ENCODE results near the gene PLAAT5. TPM values are rescaled to one million over a fixed set of nuclear protein-coding genes. Genes with fewer than 3 reads are reported as not detected.

The PLAAT5 gene
- total and polyA plus RNA-seq, 2 of the 13 experiments (the other 11 are each of a cell fraction or from before 2014, with no cell fraction given) = not detected

GRCh38 chr11:63535734-63536133, 44.8 kb upstream of the PLAAT5 start:
- CTCF ChIA-PET (ENCODE audit: low intra/inter-chr PET ratio, low total read pairs) = no interaction called here

GRCh38 chr11:63534895-63535461, 44.0 kb upstream of the PLAAT5 start:
- H2AFZ ChIP-seq (ENCODE audit: low read length) = no peak overlapping the region
- ChIA-PET CTCF (ENCODE audit: low intra/inter-chr PET ratio, low total read pairs) (no interaction called here), POLR2A (no interaction called here)
- intact Hi-C loops (cut with micrococcal nuclease; ENCODE audit: unreplicated experiment) (no loop called here), in situ Hi-C loops (cut with HindIII; ENCODE audit: extremely low pct_ligation_motif_present, low pct_unique_long_range_greater_than_20kb) (no loop called here)
- H3K36me3 ChIP-seq (replicated peaks in 1 of 2; ENCODE audit: control insufficient read depth in 1 of 2, insufficient read depth in 2 of 2, low read length in 2 of 2) = no peaks in the 10 kb centered on the region
- H3K4me2 ChIP-seq (ENCODE audit: low read depth, low read length) = peak overlapping the region; percentile 49; the same call in 1 of the 2 replicates
- DNase-seq (ENCODE audit: low spot score) = no peak
- peaks cover 26% of the 10 kb centered on the region for H3K4me1 ChIP-seq (ENCODE audit: insufficient read depth, low read length)
- ATAC-seq = no peak
- no peaks in the 10 kb centered on the region for H3K9me3 ChIP-seq (ENCODE audit: low read length)
- no peak for FAIRE-seq
- no peak overlapping the region for H3K9ac ChIP-seq (ENCODE audit: insufficient read depth, low read depth, low read length)
- H3K4me3 ChIP-seq (replicated peaks in 1 of 3; ENCODE audit: insufficient read depth in 1 of 3, low read depth in 2 of 3, low read length in 3 of 3) = no peak overlapping the region
- no TSS peak for BruUV-seq (replicated peaks)
- no peaks in the 10 kb centered on the region for H3K79me2 ChIP-seq (ENCODE audit: insufficient read depth, low read length)
- 0 out of 5 replicates have a peak, but pooled peaks cover 0 to 17% of the 10 kb centered on the region in 2 experiments for H3K27me3 ChIP-seq (ENCODE audit: control insufficient read depth in 1 of 2, insufficient read depth in 2 of 2, low read length in 2 of 2)
- H3K27ac ChIP-seq (ENCODE audit: extremely low read length, insufficient read depth, low read length) = no peak overlapping the region
- WGBS (ENCODE audit: low lambda C conversion rate) = 30% methylated on average over 5 of the region's 5 CpGs
- no peaks in the 10 kb centered on the region for H4K20me1 ChIP-seq (ENCODE audit: insufficient read depth, low read length)
- no peak for TF ChIP-seq CCDC6 (CRISPR knock-in tag; IDR thresholded peaks at IDR 0.05)
- no peak for TF ChIP-seq DPF2 (CRISPR knock-in tag; IDR thresholded peaks at IDR 0.05; ENCODE audit: borderline replicate concordance, low read depth)
- TF ChIP-seq MXD1 (CRISPR knock-in tag; IDR thresholded peaks at IDR 0.05) = no peak
- TF ChIP-seq GLMP (CRISPR knock-in tag; IDR thresholded peaks at IDR 0.05; ENCODE audit: borderline replicate concordance) = no peak
- no peak for TF ChIP-seq ZNF740 (CRISPR knock-in tag; IDR thresholded peaks at IDR 0.05)
- no peak for TF ChIP-seq HOXA7 (CRISPR knock-in tag; IDR thresholded peaks at IDR 0.05)
- TF ChIP-seq ZNF790 (CRISPR knock-in tag; IDR thresholded peaks at IDR 0.05; ENCODE audit: borderline replicate concordance) = no peak
- TF ChIP-seq HNRNPL (IDR thresholded peaks at IDR 0.05; ENCODE audit: low read depth, low read length) = no peak
- no peak for TF ChIP-seq ZNF564 (CRISPR knock-in tag; IDR thresholded peaks at IDR 0.05)
- TF ChIP-seq HDAC2 (CRISPR knock-in tag; IDR thresholded peaks at IDR 0.05) = no peak
- TF ChIP-seq ETV5 (CRISPR knock-in tag; IDR thresholded peaks at IDR 0.05; ENCODE audit: borderline replicate concordance) = no peak

More at GRCh38 chr11:63535734-63536133, 44.8 kb upstream of the PLAAT5 start:
- peaks cover 0 to 17% of the 10 kb centered on the region in 2 experiments; a peak in 1 of 5 replicates for H3K27me3 ChIP-seq (ENCODE audit: control insufficient read depth in 1 of 2, insufficient read depth in 2 of 2, low read length in 2 of 2)
- ATAC-seq = no peak
- no peak for DNase-seq (ENCODE audit: low spot score)
- no peak overlapping the region for H3K9ac ChIP-seq (ENCODE audit: insufficient read depth, low read depth, low read length)
- no peaks in the 10 kb centered on the region for H3K79me2 ChIP-seq (ENCODE audit: insufficient read depth, low read length)
- 57% methylated on average over 1 of the region's 1 CpG for WGBS (ENCODE audit: low lambda C conversion rate)
- no TSS peak for BruUV-seq (replicated peaks)
- H3K4me2 ChIP-seq (ENCODE audit: low read depth, low read length) = no peak overlapping the region
- H3K4me3 ChIP-seq (replicated peaks in 1 of 3; ENCODE audit: insufficient read depth in 1 of 3, low read depth in 2 of 3, low read length in 3 of 3) = no peak overlapping the region
- intact Hi-C loops (cut with micrococcal nuclease; ENCODE audit: unreplicated experiment) (no loop called here), in situ Hi-C loops (cut with HindIII; ENCODE audit: extremely low pct_ligation_motif_present, low pct_unique_long_range_greater_than_20kb) (no loop called here)
- no peaks in the 10 kb centered on the region for H3K9me3 ChIP-seq (ENCODE audit: low read length)
- no peak for FAIRE-seq
- H2AFZ ChIP-seq (ENCODE audit: low read length) = no peak overlapping the region
- POLR2A ChIA-PET = no interaction called here
- H3K36me3 ChIP-seq (replicated peaks in 1 of 2; ENCODE audit: control insufficient read depth in 1 of 2, insufficient read depth in 2 of 2, low read length in 2 of 2) = no peaks in the 10 kb centered on the region
- no peak overlapping the region for H3K27ac ChIP-seq (ENCODE audit: extremely low read length, insufficient read depth, low read length)
- H3K4me1 ChIP-seq (ENCODE audit: insufficient read depth, low read length) = peaks cover 26% of the 10 kb centered on the region
- no peaks in the 10 kb centered on the region for H4K20me1 ChIP-seq (ENCODE audit: insufficient read depth, low read length)
- TF ChIP-seq ZNF280B (CRISPR knock-in tag; IDR thresholded peaks at IDR 0.05; ENCODE audit: borderline replicate concordance) = no peak

Measured in HepG2 (cell line).